Nucleus accumbens (tissue), 56 donors: ENCODE data around the gene GABRR3.

ENCODE experiments used
- DNase-seq, 56 donors: peaks; one replicate each; lab custom pipeline; 2025; lab: John Stamatoyannopoulos, UW

GABRR3 gene

DNA sequence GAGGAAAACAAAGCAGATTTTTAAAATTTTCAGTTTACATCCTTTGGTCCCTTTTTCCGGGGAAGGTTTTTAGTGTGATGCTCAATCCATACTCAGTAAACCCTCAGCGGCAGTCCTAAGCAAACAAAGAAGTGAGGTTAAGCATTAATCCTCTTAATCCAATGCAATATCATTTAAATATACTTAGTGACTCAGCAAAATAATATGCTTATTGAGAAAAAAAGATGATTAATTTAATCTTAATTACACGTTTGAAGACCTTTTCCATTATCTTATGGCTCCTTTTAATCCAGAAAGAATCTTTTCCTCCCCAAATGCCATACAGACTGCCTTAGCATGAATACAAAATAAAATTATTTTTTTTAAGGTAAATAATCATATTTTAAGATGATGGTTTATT is at the start of gene GABRR3:
Gene GABRR3 (minus strand): TSS at position 108 of the 400 bp plus-strand sequence. CDS start 328 bp downstream, outside the sequence.
- DNase-seq: no peak

DNA sequence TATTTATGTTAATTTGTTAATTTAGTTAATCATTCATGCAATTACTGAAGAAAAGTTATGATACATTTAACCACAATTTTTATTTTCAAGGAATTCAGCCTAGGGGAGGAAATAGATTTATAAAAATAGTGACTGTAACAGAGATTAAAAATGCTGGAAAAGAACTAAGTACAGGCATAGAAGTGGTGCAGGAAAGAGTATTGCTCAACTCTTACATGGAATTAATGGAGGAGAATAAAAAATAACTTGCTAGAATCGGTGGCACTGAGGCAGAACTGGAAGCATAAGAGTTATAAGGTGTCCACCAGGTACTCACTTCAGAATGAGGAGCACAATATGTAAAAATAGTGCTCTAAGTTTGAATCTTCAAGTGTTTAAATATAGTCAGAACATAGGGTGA is 38.4 kb upstream of the GABRR3 start:
- DNase-seq: no peak

DNA sequence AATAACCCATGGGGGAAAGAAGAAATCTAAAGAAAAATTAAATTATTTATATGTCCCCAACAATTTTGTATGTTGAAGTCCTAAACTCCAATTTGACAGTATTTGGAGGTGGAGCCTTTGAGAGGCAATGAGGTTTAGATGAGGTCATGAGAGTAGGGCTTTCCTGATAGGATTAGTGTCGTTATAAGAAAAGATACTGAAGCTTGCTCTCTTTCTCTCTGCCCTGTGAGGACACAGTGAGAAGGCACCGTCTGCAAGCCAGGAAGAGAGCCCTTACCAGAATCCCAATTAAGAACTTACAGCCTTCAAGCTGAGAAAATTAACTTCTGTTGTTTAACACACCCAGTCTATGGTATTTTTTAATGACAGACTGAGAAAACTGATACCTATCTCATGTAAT is 35.7 kb upstream of the GABRR3 start:
- no peak for DNase-seq

DNA sequence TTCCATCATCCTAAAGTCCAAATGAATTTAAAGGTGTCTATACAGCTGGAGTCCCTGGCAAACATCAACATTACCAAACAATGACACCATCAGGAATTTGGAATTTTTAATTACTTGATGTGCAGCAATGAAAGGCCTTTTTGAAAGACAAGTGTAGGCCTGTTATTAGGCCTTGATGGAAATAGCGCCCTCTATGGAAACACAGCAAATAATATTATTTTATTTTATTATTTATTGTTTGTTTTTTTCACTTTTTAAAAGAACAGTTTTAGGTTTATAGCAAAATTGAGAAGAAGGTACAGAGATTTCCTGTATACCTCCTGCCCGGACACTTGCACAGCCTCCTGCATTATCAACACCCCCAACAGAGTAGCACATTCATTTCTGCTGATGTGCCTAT is 33.7 kb upstream of the GABRR3 start:
- no peak for DNase-seq

DNA sequence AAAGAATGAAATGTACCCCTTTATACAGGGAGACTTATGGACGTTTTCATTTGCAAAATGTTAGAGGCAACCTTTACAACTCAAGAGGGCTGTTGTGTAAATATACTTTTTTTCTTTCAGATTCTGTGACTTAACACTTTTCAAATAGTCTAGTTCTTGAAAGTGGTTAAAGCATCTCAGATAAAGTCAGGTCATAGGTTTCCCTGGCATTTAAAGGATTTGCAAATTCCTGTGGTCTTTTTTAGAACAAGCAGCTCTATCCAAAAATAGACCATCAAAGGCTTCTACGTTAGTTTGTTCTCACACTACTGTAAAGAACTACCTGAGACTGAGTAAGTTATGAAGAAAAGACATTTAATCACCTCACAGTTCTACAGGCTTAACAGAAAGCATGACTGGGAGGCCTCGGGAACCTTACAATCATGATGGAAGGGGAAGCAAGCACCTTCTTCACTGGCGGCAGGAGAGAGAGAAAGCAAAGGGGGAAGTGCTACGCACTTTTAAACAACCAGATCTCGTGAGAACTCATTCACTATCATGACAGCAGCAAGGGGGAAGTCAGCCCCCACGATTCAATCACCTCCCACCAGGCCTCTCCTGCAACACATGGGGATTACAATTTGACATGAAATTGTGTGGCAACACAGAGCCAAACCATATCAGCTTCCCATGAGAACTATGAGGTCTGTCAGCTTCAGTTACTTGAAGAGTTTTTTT is 23.3 kb upstream of the GABRR3 start:
- no peak for DNase-seq

DNA sequence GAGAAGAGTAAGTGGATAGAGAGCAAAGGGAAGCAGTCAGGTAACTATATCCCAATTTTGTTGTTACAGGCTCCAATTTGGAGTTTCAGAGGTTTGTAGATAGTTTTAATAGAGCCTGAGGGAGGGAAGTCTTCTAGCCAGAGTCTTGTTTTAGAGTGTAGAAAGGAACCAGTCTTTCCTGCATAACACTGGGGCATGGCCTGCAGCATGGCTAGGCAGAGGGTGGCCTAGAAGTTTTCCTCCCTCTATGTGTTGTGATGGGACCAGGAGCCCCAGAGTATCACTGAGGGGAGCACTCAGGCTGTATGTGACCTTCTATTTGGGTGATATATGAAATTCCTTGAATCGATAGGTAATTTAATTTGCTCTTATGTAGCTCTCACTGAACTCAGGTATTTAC is 22.5 kb upstream of the GABRR3 start:
- DNase-seq: no peak

DNA sequence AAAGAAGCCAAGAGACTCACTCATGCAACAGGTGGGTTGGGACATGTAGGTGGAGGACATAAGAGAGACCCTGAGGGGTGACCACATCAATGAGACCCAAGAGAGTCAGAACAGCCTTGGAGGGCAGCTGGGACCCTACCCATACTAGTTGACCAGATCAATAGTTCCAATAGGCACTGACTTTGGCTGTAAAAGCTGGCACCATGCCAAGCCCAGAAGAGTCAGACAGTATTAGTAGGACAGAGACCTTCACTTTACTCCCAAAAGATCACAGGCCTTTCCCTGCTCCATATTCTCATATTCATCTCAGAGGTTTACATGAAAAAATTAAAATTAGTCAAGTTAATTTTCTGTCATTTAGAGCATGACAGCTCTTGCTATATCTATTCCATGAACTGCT is 20.9 kb upstream of the GABRR3 start:
- DNase-seq: peak in 1 of 56 donors; percentile 1

DNA sequence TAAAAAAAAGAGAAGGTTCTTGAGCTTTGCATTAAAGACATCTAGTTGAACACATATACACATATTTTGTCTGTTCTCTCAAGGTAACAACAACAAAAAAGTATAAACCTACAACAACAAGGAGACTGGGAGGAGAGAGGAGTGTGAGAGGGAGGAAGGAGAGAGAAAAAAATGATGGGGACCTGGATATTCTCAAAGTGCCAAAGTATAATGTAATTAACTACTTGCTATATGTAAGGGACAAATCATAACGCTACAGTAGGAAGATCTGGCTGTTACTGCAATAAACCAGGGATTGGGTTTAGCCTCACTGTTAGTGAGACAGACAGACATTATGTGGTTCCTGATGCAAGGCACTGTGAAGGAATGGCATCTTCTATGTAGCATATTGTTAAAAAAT is 14.2 kb upstream of the GABRR3 start:
- no peak for DNase-seq

DNA sequence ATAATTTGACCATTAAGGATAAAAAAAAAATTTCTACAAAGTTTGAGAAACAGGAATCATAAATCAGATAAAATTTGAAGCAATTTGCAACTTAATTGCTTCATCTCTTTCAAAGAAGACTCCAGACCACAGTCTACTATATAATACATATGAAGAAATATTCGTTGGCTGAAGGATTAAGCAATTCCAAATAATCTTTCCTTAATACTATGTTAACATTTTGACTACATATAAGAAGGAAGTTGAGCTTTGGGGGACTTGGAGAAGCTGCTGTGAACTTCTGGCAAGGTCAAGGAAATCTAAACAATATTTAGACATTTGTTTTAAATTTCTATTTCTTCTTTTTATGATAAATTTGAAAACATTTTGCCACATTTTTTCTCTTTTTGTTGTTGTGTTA is 13.5 kb upstream of the GABRR3 start:
- no peak for DNase-seq

DNA sequence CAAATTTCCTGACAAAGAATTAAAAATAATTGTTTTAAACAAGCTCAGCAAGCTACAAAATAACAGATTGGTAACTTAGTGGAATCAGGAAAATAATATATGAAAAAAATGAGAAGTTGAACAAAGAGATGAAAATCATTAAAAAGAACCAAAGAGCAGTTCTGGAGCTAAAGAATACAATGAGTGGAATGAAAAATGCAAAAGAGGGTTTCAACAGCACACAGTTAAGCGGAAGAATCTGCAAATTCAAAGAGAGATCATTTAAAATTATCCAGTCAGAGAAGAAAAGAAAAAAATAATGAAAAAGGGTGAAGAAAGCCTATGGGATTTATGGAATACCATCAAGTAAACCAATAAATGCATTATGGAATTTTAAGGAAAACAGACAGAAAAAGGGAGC is 6.2 kb upstream of the GABRR3 start:
- no peak for DNase-seq

DNA sequence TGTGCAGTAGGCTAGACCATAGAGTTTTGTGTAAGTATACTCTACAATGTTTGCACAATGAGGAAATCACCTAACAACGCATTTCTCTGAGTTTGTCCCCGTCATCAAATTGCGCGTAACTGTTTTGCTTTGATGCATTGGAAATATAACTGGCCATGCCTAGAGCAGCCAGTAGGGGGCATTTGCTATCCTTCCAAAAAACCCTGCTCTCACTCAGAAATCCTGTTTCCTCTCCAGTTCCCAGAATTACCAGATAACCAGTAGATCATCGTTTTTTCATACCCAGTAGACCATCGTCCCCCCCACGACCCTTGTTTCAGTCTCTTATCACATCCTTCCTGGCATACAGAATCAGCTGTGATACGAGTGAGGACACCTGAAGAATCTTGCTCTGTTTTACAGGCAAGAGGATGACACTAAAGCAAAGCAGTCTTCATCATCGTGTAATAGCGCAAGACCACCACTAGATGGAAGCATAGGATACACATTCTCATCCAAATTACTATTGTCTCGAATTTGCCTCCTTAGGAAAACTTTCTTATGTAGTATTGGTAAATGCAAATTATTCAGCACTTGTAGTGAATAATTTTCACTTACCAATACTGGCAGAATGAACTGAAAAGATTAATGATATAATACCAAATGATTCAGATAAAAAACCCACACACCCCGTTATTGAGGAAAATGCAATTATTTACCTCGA is 4.4 kb upstream of the GABRR3 start:
- peak in 51 of 56 donors; percentile 2 to 91 (median 57) for DNase-seq

DNA sequence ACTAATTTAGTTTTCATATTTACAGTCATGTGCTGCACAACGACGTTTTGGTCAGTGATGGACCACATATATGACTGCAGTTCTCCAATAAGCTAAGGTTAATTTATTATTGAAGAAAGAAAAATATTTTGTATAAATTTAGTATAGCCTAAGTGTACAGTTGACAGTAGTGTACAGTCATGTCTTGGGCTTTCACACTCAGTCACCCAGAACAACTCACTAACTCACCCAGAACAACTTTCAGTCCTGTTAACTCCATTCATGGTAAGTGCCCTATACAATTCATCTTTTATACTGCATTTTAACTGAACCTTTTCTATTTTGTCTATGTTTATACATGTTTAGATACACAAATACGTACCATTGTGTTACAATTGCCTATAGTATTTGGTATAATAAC is 3.8 kb upstream of the GABRR3 start:
- no peak for DNase-seq

DNA sequence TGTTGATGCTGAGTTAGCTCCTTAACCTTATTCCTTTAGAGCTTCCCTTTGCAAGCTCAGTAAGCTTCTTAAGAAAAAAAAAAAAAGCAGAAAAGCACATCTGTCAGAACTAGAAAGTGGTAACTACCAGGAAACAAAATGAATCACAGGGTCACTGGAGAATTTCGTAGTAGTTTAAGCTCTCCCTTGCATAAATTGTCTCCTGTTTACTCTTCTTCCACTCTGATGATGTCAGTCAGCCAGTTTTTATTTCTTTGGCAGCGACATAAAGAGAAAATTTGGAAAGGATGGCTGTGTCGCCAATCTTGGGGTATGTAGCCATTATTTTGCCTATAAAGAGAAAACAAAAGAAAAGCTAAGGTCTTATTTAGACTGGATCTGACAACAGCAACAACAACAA is 3.2 kb upstream of the GABRR3 start:
- no peak for DNase-seq

DNA sequence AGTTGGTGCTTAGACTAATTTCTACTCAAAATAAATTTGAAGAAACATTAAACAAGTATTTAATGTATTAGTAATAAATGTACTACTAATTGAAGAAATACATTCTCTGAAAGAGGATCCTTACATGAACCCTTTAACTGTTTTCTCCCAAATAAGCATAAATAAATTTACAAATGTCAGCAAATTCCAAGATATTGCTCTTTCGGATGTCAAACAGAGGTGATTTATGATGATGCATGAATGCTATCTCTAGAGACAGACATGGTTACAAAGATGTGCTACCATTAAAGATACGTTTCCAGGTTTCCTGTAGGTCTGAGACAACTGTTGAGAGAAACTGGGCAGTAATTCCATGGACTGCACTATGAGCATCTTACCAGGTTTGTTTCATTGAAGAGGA is 629 bp downstream of the GABRR3 start:
- DNase-seq: no peak

DNA sequence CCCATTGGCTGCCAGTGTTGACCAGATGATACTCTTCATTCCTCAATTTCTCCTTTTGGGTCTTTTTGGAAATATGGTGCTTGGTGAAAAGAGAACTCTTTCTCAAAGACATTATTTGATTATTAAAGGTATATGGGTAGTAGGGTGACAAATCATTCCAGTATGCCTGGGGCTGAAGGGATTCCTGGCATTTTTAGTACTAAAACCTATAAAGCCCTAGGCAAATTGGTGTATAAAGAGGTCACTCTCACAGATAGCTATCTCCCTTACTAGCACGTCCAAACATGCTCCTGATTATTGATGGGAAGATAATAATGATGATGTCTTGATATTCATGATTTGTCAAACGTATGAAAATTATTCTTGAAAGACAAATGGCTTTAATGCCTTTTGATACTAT is 1.1 kb downstream of the GABRR3 start:
- no peak for DNase-seq

DNA sequence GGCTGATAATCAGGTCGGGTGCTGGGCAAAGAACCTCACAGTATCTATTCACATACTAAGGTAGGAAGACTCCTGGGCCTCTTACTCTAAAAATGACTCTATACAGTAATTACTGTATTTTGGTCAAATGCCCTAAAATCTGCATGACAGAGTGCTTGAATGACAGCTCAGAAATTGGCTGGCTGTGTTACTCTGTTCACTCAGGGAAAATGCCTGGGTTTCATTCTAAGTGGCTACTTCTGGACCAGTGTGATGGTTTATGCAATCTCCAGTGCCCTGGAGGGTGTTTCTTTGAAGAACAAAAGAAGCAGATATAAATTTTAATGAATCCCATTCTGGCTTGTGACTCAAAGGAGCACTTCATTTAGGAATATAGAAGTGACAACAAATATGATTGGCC is 2.2 kb downstream of the GABRR3 start:
- no peak for DNase-seq

DNA sequence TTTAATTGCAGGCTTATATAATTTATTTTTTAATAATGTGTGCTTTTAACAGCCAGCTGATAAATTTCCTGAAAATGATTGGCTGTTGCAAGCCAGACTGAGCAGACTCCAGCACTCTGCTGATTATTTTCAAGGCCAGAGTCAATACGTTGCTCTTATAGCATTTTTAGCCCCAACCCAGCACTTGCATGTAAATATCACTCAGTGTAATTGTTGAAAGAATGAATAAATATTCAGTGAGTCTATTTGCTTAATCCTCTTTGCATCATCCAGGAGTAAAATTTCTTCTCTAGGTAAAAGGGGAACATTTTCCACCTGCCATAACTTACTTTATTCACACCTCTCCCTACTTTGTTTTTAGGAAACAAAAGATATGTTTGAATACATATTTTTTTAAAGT is 2.9 kb downstream of the GABRR3 start:
- DNase-seq: no peak

DNA sequence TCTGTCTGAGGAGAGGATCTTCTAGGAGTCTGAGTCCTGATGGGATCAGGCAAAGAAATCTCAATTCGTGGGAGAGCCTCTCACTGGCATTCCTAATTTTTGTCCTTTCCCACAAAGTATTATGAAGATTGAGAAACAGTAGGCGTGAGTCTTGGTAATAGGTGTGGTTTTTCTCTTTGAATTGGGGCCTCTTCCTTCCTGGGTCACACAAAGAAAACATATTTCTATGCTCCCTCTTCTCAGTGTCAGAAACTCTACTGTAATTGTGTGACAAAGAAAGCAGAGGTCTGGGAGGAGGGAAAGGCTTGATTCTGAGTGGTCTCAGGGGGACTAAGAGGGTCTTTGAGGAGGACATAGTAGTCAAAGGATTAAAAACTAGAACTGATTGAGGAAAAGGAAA is 6.0 kb downstream of the GABRR3 start:
- DNase-seq: no peak

DNA sequence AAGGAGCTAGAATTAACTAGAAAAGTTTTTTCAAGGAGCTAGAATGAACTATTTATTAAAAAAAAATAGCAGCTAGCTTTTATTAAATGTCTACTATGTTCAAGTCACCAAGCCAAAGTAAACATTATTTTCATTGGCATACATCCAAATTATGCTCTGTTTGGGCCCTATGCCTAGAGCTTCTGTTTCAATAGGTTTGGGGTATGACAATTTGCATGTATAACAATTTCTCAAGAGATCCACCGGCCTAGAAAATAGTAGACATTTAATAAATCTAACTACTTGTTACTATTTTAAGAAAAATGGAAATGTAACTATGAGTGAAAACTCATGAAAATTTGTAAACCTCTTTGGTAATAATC is 8.0 kb downstream of the GABRR3 start:
- no peak for DNase-seq

DNA sequence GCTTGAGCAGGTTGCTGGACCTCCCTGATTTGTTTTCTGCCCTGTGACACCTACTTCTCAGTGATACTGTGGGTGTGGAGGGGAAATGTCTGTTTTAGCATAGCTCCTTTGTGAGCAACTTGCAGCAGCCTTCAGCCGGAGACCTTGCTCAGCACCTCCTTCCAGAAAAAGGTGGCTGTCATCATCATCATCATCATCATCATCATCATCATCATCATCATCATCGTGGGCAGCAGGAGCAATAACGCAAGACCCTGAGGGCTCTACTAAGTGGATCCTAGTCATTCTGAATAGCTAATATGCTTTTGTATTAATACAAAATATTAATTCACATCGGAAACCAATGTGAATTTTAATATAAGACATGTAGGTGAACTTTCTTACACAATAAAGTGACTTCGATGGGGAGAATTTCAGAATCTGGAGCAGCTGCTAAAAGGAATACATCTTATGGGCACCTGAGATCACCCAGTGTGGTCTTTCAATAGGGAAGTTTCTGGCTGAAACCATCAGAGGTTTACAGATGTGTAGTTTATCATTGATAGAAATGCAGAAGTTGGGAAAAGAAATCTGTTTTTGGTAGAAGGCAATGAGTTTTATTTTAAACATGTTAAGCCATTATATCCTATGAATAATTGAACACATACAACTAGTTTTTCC is 8.6 kb downstream of the GABRR3 start:
- no peak for DNase-seq

DNA sequence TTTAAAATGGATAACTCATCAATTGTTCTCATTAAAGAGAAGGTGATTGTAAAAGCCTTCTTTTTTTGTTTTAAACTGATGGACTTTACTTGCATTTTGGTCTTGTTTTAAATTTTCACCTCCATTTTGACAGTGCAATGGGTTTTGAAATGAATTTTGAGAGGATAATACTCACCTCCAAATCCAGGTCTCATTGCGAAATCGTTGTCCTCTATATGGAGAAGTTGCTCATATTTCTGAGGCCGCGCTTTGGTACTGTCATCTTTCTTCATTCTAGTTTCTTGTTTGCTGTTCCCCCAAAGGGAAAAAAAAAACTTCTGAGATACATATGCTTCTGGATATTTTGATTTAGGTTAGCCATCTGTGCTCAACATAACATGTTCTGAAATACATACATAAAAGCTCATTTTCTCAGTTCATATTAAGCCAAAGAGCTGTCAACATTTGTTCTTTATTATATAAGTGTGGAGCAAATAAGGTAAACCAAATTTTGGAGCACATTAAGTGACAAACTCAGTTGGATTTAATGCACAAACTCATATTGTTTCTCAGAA is 9.6 kb downstream of the GABRR3 start:
- DNase-seq: no peak
